Immature natural killer cell (primary cell): ENCODE measurements around the gene SGCD. TPM values are rescaled to one million over a fixed set of nuclear protein-coding genes. Genes with fewer than 3 reads are reported as not detected.

ENCODE experiments used
- DNase-seq, 3 donors: peaks; one replicate each; pipeline ENCODE4 v3.0.0; 2022; ENCODE audit warnings: mixed read lengths in 1 of 3
- H3K27ac Mint-ChIP-seq, 6 donors: one replicate each; pipeline ENCODE4 v1.8.0; 2020; ENCODE audit warnings: mixed read lengths in 6 of 6, mild to moderate bottlenecking in 5 of 6, inconsistent platforms in 4 of 6, moderate library complexity in 3 of 6
- H3K27me3 Mint-ChIP-seq, 3 donors: one replicate each; pipeline ENCODE4 v1.8.0; 2020 to 2021; ENCODE audit warnings: low read depth in 3 of 3, mild to moderate bottlenecking in 3 of 3, mixed read lengths in 3 of 3, moderate library complexity in 3 of 3, inconsistent platforms in 1 of 3
- H3K36me3 Mint-ChIP-seq, 3 donors: one replicate each; pipeline ENCODE4 v1.8.0; 2020; ENCODE audit warnings: mixed read lengths in 3 of 3, inconsistent platforms in 2 of 3, mild to moderate bottlenecking in 2 of 3
- H3K4me1 Mint-ChIP-seq, 2 donors: one replicate each; pipeline ENCODE4 v1.8.0; 2020; ENCODE audit warnings: inconsistent platforms in 2 of 2, mild to moderate bottlenecking in 2 of 2, mixed read lengths in 2 of 2, moderate library complexity in 1 of 2
- H3K4me3 Mint-ChIP-seq, 5 donors: one replicate each; pipeline ENCODE4 v1.8.0; 2020; ENCODE audit warnings: mild to moderate bottlenecking in 5 of 5, mixed read lengths in 5 of 5, inconsistent platforms in 3 of 5, moderate library complexity in 3 of 5
- H3K9me3 Mint-ChIP-seq, 6 donors: one replicate each; pipeline ENCODE4 v1.8.0; 2020; ENCODE audit warnings: mild to moderate bottlenecking in 6 of 6, mixed read lengths in 6 of 6, inconsistent platforms in 4 of 6, moderate library complexity in 3 of 6
- polyA plus RNA-seq, 3 donors: library from polyadenylated mRNA; unstranded; fragments of 300-500 nt; fragmentation: Illumina TruSeq; gene quantifications; one replicate each; pipeline ENCODE4 v1.2.3, GENCODE V29; 2021

Gene SGCD
- polyA plus RNA-seq, 3 donors from 2014 or later, result 0.09 to 0.34 TPM; not detected in 1

- no peaks in the 10 kb centered on the region for H3K4me1 Mint-ChIP-seq
- H3K9me3 Mint-ChIP-seq, result no peaks in the 10 kb centered on the region
- DNase-seq, result no peak
- no peaks in the 10 kb centered on the region for H3K36me3 Mint-ChIP-seq
- H3K27ac Mint-ChIP-seq, result no peak overlapping the region
- peaks cover 0 to 7% (median 0%) of the 10 kb centered on the region in 3 donors for H3K27me3 Mint-ChIP-seq
- no peak overlapping the region for H3K4me3 Mint-ChIP-seq
Observed at GRCh38 chr5:156466871-156467270, 139.9 kb downstream of the SGCD start.

GRCh38 chr5:156469636-156470035 lies 142.7 kb downstream of the SGCD start:
- Mint-ChIP-seq H3K4me3 (no peak overlapping the region), H3K27ac (no peak overlapping the region), H3K27me3 (peaks cover 0 to 2% (median under 1%) of the 10 kb centered on the region in 3 donors), H3K36me3 (no peaks in the 10 kb centered on the region), H3K4me1 (no peaks in the 10 kb centered on the region), H3K9me3 (no peaks in the 10 kb centered on the region)
- no peak for DNase-seq

GRCh38 chr5:156471893-156472292 lies 144.9 kb downstream of the SGCD start:
- no peaks in the 10 kb centered on the region for H3K9me3 Mint-ChIP-seq
- H3K4me1 Mint-ChIP-seq, result no peaks in the 10 kb centered on the region
- no peaks in the 10 kb centered on the region for H3K36me3 Mint-ChIP-seq
- DNase-seq, result no peak
- H3K27ac Mint-ChIP-seq, result no peak overlapping the region
- H3K27me3 Mint-ChIP-seq, result peaks cover 0 to 2% (median 2%) of the 10 kb centered on the region in 3 donors
- H3K4me3 Mint-ChIP-seq, result no peak overlapping the region

GRCh38 chr5:156473269-156473908 lies 146.4 kb downstream of the SGCD start:
- H3K9me3 Mint-ChIP-seq, result no peaks in the 10 kb centered on the region

GRCh38 chr5:156474251-156474650 lies 147.3 kb downstream of the SGCD start:
- no peaks in the 10 kb centered on the region for H3K4me1 Mint-ChIP-seq
- peaks cover 0 to 5% (median 3%) of the 10 kb centered on the region in 3 donors for H3K27me3 Mint-ChIP-seq
- no peak for DNase-seq
- H3K4me3 Mint-ChIP-seq, result no peak overlapping the region
- H3K9me3 Mint-ChIP-seq, result no peaks in the 10 kb centered on the region
- no peak overlapping the region for H3K27ac Mint-ChIP-seq
- H3K36me3 Mint-ChIP-seq, result no peaks in the 10 kb centered on the region

More at GRCh38 chr5:156473269-156473908, 146.4 kb downstream of the SGCD start:
- Mint-ChIP-seq H3K36me3 (no peaks in the 10 kb centered on the region), H3K4me3 (no peak overlapping the region), H3K27ac (no peak overlapping the region), H3K27me3 (peaks cover 0 to 5% (median 3%) of the 10 kb centered on the region in 3 donors), H3K4me1 (no peaks in the 10 kb centered on the region)
- DNase-seq, result no peak

GRCh38 chr5:156475182-156476157 lies 148.5 kb downstream of the SGCD start:
- Mint-ChIP-seq H3K27ac (no peak overlapping the region), H3K4me3 (no peak overlapping the region), H3K9me3 (no peaks in the 10 kb centered on the region), H3K36me3 (no peaks in the 10 kb centered on the region), H3K27me3 (peaks cover 0 to 5% (median 3%) of the 10 kb centered on the region in 3 donors), H3K4me1 (no peaks in the 10 kb centered on the region)
- DNase-seq, result no peak

- peaks cover 0 to 5% (median 3%) of the 10 kb centered on the region in 3 donors for H3K27me3 Mint-ChIP-seq
- DNase-seq, result no peak
Observed at GRCh38 chr5:156476158-156476551, 149.2 kb downstream of the SGCD start.

GRCh38 chr5:156476678-156477077 lies 149.7 kb downstream of the SGCD start:
- H3K27me3 Mint-ChIP-seq, result peaks cover 0 to 5% (median 3%) of the 10 kb centered on the region in 3 donors
- no peak overlapping the region for H3K27ac Mint-ChIP-seq
- no peaks in the 10 kb centered on the region for H3K36me3 Mint-ChIP-seq
- no peaks in the 10 kb centered on the region for H3K9me3 Mint-ChIP-seq
- no peak overlapping the region for H3K4me3 Mint-ChIP-seq
- no peak for DNase-seq
- H3K4me1 Mint-ChIP-seq, result no peaks in the 10 kb centered on the region

More at GRCh38 chr5:156476158-156476551, 149.2 kb downstream of the SGCD start:
- Mint-ChIP-seq H3K4me1 (no peaks in the 10 kb centered on the region), H3K36me3 (no peaks in the 10 kb centered on the region), H3K27ac (no peak overlapping the region), H3K9me3 (no peaks in the 10 kb centered on the region), H3K4me3 (no peak overlapping the region)

- no peak overlapping the region for H3K27ac Mint-ChIP-seq
- no peak for DNase-seq
- no peaks in the 10 kb centered on the region for H3K36me3 Mint-ChIP-seq
- peaks cover 0 to 5% (median 3%) of the 10 kb centered on the region in 3 donors for H3K27me3 Mint-ChIP-seq
- H3K4me3 Mint-ChIP-seq, result no peak overlapping the region
- no peaks in the 10 kb centered on the region for H3K4me1 Mint-ChIP-seq
- H3K9me3 Mint-ChIP-seq, result no peaks in the 10 kb centered on the region
Observed at GRCh38 chr5:156477196-156477595, 150.2 kb downstream of the SGCD start.

GRCh38 chr5:156479849-156480248 lies 152.9 kb downstream of the SGCD start:
- H3K4me3 Mint-ChIP-seq, result no peak overlapping the region
- no peak for DNase-seq
- no peaks in the 10 kb centered on the region for H3K9me3 Mint-ChIP-seq
- peaks cover 0 to 5% (median 1%) of the 10 kb centered on the region in 3 donors for H3K27me3 Mint-ChIP-seq
- H3K4me1 Mint-ChIP-seq, result no peaks in the 10 kb centered on the region
- H3K27ac Mint-ChIP-seq, result no peak overlapping the region
- H3K36me3 Mint-ChIP-seq, result no peaks in the 10 kb centered on the region

GRCh38 chr5:156481741-156482140 lies 154.8 kb downstream of the SGCD start:
- peaks cover 0 to 9% (median 1%) of the 10 kb centered on the region in 6 donors for H3K9me3 Mint-ChIP-seq
- H3K27ac Mint-ChIP-seq, result no peak overlapping the region
- no peak overlapping the region for H3K4me3 Mint-ChIP-seq
- peaks cover 0 to 5% (median 3%) of the 10 kb centered on the region in 3 donors for H3K27me3 Mint-ChIP-seq
- H3K36me3 Mint-ChIP-seq, result peaks cover 0 to 4% (median 0%) of the 10 kb centered on the region in 3 donors
- H3K4me1 Mint-ChIP-seq, result no peaks in the 10 kb centered on the region
- no peak for DNase-seq

- Mint-ChIP-seq H3K4me3 (no peak overlapping the region), H3K27ac (no peak overlapping the region), H3K27me3 (peaks cover 0 to 6% (median 3%) of the 10 kb centered on the region in 3 donors), H3K36me3 (peaks cover 0 to 9% (median 0%) of the 10 kb centered on the region in 3 donors), H3K4me1 (no peaks in the 10 kb centered on the region), H3K9me3 (peaks cover 4 to 15% (median 7%) of the 10 kb centered on the region in 6 donors)
- DNase-seq, result no peak
Observed at GRCh38 chr5:156482818-156483217, 155.9 kb downstream of the SGCD start.

GRCh38 chr5:156486394-156487238 lies 159.7 kb downstream of the SGCD start:
- no peak for DNase-seq
- peaks cover 0 to 6% (median 0%) of the 10 kb centered on the region in 3 donors for H3K27me3 Mint-ChIP-seq
- peaks cover 10 to 26% (median 12%) of the 10 kb centered on the region in 6 donors for H3K9me3 Mint-ChIP-seq
- H3K4me3 Mint-ChIP-seq, result no peak overlapping the region
- no peak overlapping the region for H3K27ac Mint-ChIP-seq
- no peaks in the 10 kb centered on the region for H3K4me1 Mint-ChIP-seq
- H3K36me3 Mint-ChIP-seq, result peaks cover 0 to 9% (median 0%) of the 10 kb centered on the region in 3 donors
